H1 (cell line): ENCODE data around the gene RGR. TPM values are rescaled to one million over a fixed set of nuclear protein-coding genes. Genes with fewer than 3 reads are reported as not detected.

Experiments used
- CREB1 ChIP-seq: IDR thresholded peaks from 2 replicates; pipeline ENCODE4 v1.6.1; 2012; ENCODE audit warnings: inconsistent platforms
- CTBP2 ChIP-seq: IDR thresholded peaks from 2 replicates; pipeline ENCODE4 v1.7.0; 2011; ENCODE audit warnings: borderline replicate concordance, mild to moderate bottlenecking, moderate library complexity, mixed read lengths, low read length; ENCODE audit not compliant: insufficient read depth, insufficient read length
- EP300 ChIP-seq, 2 experiments: IDR thresholded peaks; 1 replicate in 1 of 2; 2 replicates in 1 of 2; pipeline ENCODE4 v1.6.1; 2011 to 2012; ENCODE audit warnings: low read depth in 2 of 2, low read length in 2 of 2, mild to moderate bottlenecking in 2 of 2, borderline replicate concordance in 1 of 2, inconsistent platforms in 1 of 2, moderate library complexity in 1 of 2
- HDAC6 ChIP-seq: IDR thresholded peaks from one replicate; pipeline ENCODE4 v1.7.1; 2012; ENCODE audit warnings: low read depth, mild to moderate bottlenecking, inconsistent platforms, low read length, moderate library complexity
- MAX ChIP-seq: IDR thresholded peaks from 2 replicates; pipeline ENCODE4 v1.6.1; 2012; ENCODE audit warnings: inconsistent platforms
- POLR2AphosphoS5 ChIP-seq: IDR thresholded peaks from 2 replicates; pipeline ENCODE4 v1.6.1; 2011; ENCODE audit warnings: low read depth, low read length
- SP4 ChIP-seq: IDR thresholded peaks from 2 replicates; pipeline ENCODE4 v1.6.1; 2012; ENCODE audit warnings: low read length, inconsistent platforms
- polyA plus RNA-seq, 7 experiments: library from polyadenylated mRNA; depleted of rRNA in 3 of 7; stranded (reverse) in 5 of 7; unstranded in 2 of 7; fragments of >200 nt in 5 of 7; fragments of 200-250 nt in 2 of 7; gene quantifications; 1 replicate in 5 of 7; 2 replicates in 1 of 7; 4 replicates in 1 of 7; pipeline versions ENCODE4 v1.2.1 to v1.2.3, GENCODE V29; 2011 to 2013; ENCODE audit warnings: missing spikeins in 2 of 7, mixed read lengths in 2 of 7
- total RNA-seq: library from RNA; stranded (reverse); fragmentation: NEBNext Ultra II Directional; extraction: Animal tissue kit (Norgen Biotek cat#: 25700); gene quantifications from 2 replicates; pipeline ENCODE4 v1.2.1, GENCODE V29; 2021
- TF ChIP-seq, protein P1 (sequence below): IDR thresholded peaks from 2 replicates; pipeline ENCODE4 v1.6.1; 2011; ENCODE audit warnings: low read depth, mild to moderate bottlenecking, low read length; ENCODE audit not compliant: insufficient read depth

The RGR gene
- total and polyA plus RNA-seq, 2 of the 8 experiments (the other 6 are each of a cell fraction or from before 2014, with no cell fraction given) = not detected

DNA sequence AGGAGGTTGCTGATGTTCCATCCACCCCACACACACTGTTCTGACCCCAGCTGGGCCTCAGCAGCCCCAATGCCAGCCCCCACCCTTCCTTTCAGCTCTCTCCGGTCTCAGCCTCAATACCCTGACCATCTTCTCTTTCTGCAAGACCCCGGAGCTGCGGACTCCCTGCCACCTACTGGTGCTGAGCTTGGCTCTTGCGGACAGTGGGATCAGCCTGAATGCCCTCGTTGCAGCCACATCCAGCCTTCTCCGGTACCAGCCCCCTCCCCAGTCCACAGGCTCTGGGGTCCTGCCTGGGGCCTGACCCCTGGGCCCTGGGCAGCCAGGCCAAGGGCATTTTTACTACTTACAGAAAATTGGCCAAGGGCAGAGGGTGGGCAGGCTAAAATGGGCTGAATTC lies 2.6 kb downstream of the RGR start (continued):
- TF ChIP-seq POLR2AphosphoS5 (no peak), SP4 (no peak), CTBP2 (no peak), CREB1 (no peak), MAX (no peak), EP300 (IDR thresholded peaks at IDR 0.05; ENCODE audit: borderline replicate concordance in 1 of 2, low read depth in 2 of 2, low read length in 2 of 2) (no peak), HDAC6 (no peak)
- TF ChIP-seq, protein P1, sequence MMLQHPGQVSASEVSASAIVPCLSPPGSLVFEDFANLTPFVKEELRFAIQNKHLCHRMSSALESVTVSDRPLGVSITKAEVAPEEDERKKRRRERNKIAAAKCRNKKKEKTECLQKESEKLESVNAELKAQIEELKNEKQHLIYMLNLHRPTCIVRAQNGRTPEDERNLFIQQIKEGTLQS = no peak
